Type B pancreatic cell (in vitro differentiated cells): Measurements from ENCODE around the gene RANBP1. TPM values are rescaled to one million over a fixed set of nuclear protein-coding genes. Genes with fewer than 3 reads are reported as not detected.

Experiments used
- DNase-seq: peaks from one replicate; pipeline ENCODE4 v3.0.0; 2021; ENCODE audit warnings: mixed read lengths; ENCODE audit not compliant: unreplicated experiment; ENCODE audit errors: extremely low spot score
- H3K27ac Mint-ChIP-seq: 2 replicates; pipeline ENCODE4 v1.8.0; 2021; ENCODE audit warnings: mild to moderate bottlenecking, mixed read lengths
- H3K27me3 Mint-ChIP-seq: 2 replicates; pipeline ENCODE4 v1.8.0; 2021; ENCODE audit warnings: mixed read lengths
- H3K36me3 Mint-ChIP-seq: 2 replicates; pipeline ENCODE4 v1.8.0; 2021; ENCODE audit warnings: mixed read lengths
- H3K4me1 Mint-ChIP-seq: one replicate; pipeline ENCODE4 v1.8.0; 2021; ENCODE audit warnings: mixed read lengths; ENCODE audit not compliant: unreplicated experiment
- H3K4me3 Mint-ChIP-seq: 2 replicates; pipeline ENCODE4 v1.8.0; 2021; ENCODE audit warnings: mild to moderate bottlenecking, mixed read lengths
- H3K9me3 Mint-ChIP-seq: 2 replicates; pipeline ENCODE4 v1.8.0; 2021; ENCODE audit warnings: mixed read lengths
- CTCF ChIP-seq: fragments of 200-600 bp; sonication (generic); conservative IDR thresholded peaks from 2 replicates; pipeline ENCODE4 v1.5.0; 2021; ENCODE audit warnings: antibody characterized with exemption, mild to moderate bottlenecking
- total RNA-seq: library from RNA; stranded (reverse); gene quantifications from 2 replicates; pipeline ENCODE4 v1.2.1, GENCODE V29; 2021; ENCODE audit warnings: low replicate concordance

The RANBP1 gene
- total RNA-seq, 1 donor from 2014 or later = 235 TPM

GRCh38 chr22:20133930-20134549 lies 18.1 kb downstream of the RANBP1 start:
- Mint-ChIP-seq H3K4me3 (peak overlapping the region; percentile 81), H3K9me3 (no peaks in the 10 kb centered on the region), H3K27ac (no peak overlapping the region), H3K36me3 (no peaks in the 10 kb centered on the region), H3K4me1 (peaks cover 9% of the 10 kb centered on the region), H3K27me3 (no peaks in the 10 kb centered on the region)
- no peak for TF ChIP-seq CTCF
- DNase-seq = no peak

GRCh38 chr22:20135265-20135664 lies 19.4 kb downstream of the RANBP1 start:
- H3K4me3 Mint-ChIP-seq = no peak overlapping the region
- no peak for TF ChIP-seq CTCF
- H3K27ac Mint-ChIP-seq = no peak overlapping the region

GRCh38 chr22:20135806-20136602 lies 20.1 kb downstream of the RANBP1 start:
- H3K4me3 Mint-ChIP-seq = no peak overlapping the region
- H3K9me3 Mint-ChIP-seq = no peaks in the 10 kb centered on the region
- no peak for DNase-seq
- no peaks in the 10 kb centered on the region for H3K27me3 Mint-ChIP-seq
- no peaks in the 10 kb centered on the region for H3K36me3 Mint-ChIP-seq
- TF ChIP-seq CTCF = no peak
- H3K27ac Mint-ChIP-seq = no peak overlapping the region
- peaks cover 9% of the 10 kb centered on the region for H3K4me1 Mint-ChIP-seq

More at GRCh38 chr22:20135265-20135664, 19.4 kb downstream of the RANBP1 start:
- Mint-ChIP-seq H3K36me3 (no peaks in the 10 kb centered on the region), H3K27me3 (no peaks in the 10 kb centered on the region), H3K4me1 (peaks cover 9% of the 10 kb centered on the region), H3K9me3 (no peaks in the 10 kb centered on the region)
- no peak for DNase-seq

- Mint-ChIP-seq H3K4me3 (no peak overlapping the region), H3K9me3 (no peaks in the 10 kb centered on the region), H3K4me1 (peaks cover 9% of the 10 kb centered on the region), H3K36me3 (no peaks in the 10 kb centered on the region), H3K27me3 (no peaks in the 10 kb centered on the region), H3K27ac (no peak overlapping the region)
- no peak for TF ChIP-seq CTCF
- DNase-seq = no peak
These were observed 20.6 kb downstream of the RANBP1 start for GRCh38 chr22:20136603-20136873.

GRCh38 chr22:20137113-20137512 lies 21.2 kb downstream of the RANBP1 start:
- no peaks in the 10 kb centered on the region for H3K27me3 Mint-ChIP-seq
- no peak for DNase-seq
- H3K36me3 Mint-ChIP-seq = no peaks in the 10 kb centered on the region
- no peak for TF ChIP-seq CTCF
- H3K9me3 Mint-ChIP-seq = no peaks in the 10 kb centered on the region
- peaks cover 9% of the 10 kb centered on the region for H3K4me1 Mint-ChIP-seq
- H3K27ac Mint-ChIP-seq = no peak overlapping the region
- H3K4me3 Mint-ChIP-seq = no peak overlapping the region
